HEK293T (cell line): ENCODE measurements around the gene LRIT2.

Source experiments
- CTCF ChIA-PET: fragments of 350-600 bp; formaldehyde crosslinking; extraction: SDS; loops from one replicate; lab custom pipeline; 2021; ENCODE audit warnings: antibody characterized with exemption, inconsistent platforms; lab: Yijun Ruan, JAX
- POLR2A ChIA-PET: fragments of 350-600 bp; formaldehyde crosslinking; extraction: SDS; loops from one replicate; lab custom pipeline; 2020; ENCODE audit warnings: antibody characterized with exemption, inconsistent platforms; lab: Yijun Ruan, JAX
- DNase-seq: peaks from one replicate; pipeline ENCODE4 v3.0.0; 2012; ENCODE audit warnings: mixed read lengths; ENCODE audit errors: extremely low spot score
- ARNT ChIP-seq: fragments of 450-650 bp; IDR thresholded peaks from 2 replicates; pipeline ENCODE4 v1.6.1; 2017; ENCODE audit warnings: mild to moderate bottlenecking
- BHLHE40 ChIP-seq: fragments of 450-650 bp; IDR thresholded peaks from 2 replicates; pipeline ENCODE4 v1.6.1; 2016; ENCODE audit warnings: mild to moderate bottlenecking, moderate library complexity, borderline replicate concordance
- CTBP1 ChIP-seq: fragments of 450-650 bp; IDR thresholded peaks from 2 replicates; pipeline ENCODE4 v1.6.1; 2016; ENCODE audit warnings: borderline replicate concordance
- ELF4 ChIP-seq: fragments of 450-650 bp; IDR thresholded peaks from 2 replicates; pipeline ENCODE4 v1.6.1; 2017; ENCODE audit warnings: antibody characterized with exemption
- FOXA1 ChIP-seq: fragments of 450-650 bp; IDR thresholded peaks from 2 replicates; pipeline ENCODE4 v1.6.1; 2016; ENCODE audit warnings: mild to moderate bottlenecking
- FOXK2 ChIP-seq: fragments of 450-650 bp; IDR thresholded peaks from 2 replicates; pipeline ENCODE4 v1.6.1; 2016; ENCODE audit warnings: mild to moderate bottlenecking
- FOXM1 ChIP-seq: fragments of 450-650 bp; IDR thresholded peaks from 2 replicates; pipeline ENCODE4 v1.6.1; 2017; ENCODE audit warnings: mild to moderate bottlenecking, borderline replicate concordance
- HDGF ChIP-seq: fragments of 450-650 bp; IDR thresholded peaks from 2 replicates; pipeline ENCODE4 v1.6.1; 2017; ENCODE audit warnings: antibody characterized with exemption, borderline replicate concordance
- L3MBTL2 ChIP-seq: fragments of 450-650 bp; conservative IDR thresholded peaks from 2 replicates; pipeline ENCODE4 v1.6.1; 2016; ENCODE audit warnings: mild to moderate bottlenecking
- LEF1 ChIP-seq: fragments of 450-650 bp; IDR thresholded peaks from 2 replicates; pipeline ENCODE4 v1.6.1; 2017; ENCODE audit warnings: mild to moderate bottlenecking, borderline replicate concordance
- NFRKB ChIP-seq: fragments of 450-650 bp; IDR thresholded peaks from 2 replicates; pipeline ENCODE4 v1.6.1; 2016; ENCODE audit warnings: mild to moderate bottlenecking, moderate library complexity
- SP1 ChIP-seq: fragments of 450-650 bp; IDR thresholded peaks from 2 replicates; pipeline ENCODE4 v1.6.1; 2017
- SUZ12 ChIP-seq: fragments of 450-650 bp; IDR thresholded peaks from 2 replicates; pipeline ENCODE4 v1.6.1; 2016; ENCODE audit warnings: mild to moderate bottlenecking
- TARDBP ChIP-seq: fragments of 450-650 bp; IDR thresholded peaks from 2 replicates; pipeline ENCODE4 v1.6.1; 2016
- ZNF384 ChIP-seq: fragments of 450-650 bp; IDR thresholded peaks from 2 replicates; pipeline ENCODE4 v1.6.1; 2016
- TF ChIP-seq, protein P1 (sequence below): fragments of 450-650 bp; IDR thresholded peaks from 2 replicates; pipeline ENCODE4 v1.6.1; 2016

The LRIT2 gene

DNA sequence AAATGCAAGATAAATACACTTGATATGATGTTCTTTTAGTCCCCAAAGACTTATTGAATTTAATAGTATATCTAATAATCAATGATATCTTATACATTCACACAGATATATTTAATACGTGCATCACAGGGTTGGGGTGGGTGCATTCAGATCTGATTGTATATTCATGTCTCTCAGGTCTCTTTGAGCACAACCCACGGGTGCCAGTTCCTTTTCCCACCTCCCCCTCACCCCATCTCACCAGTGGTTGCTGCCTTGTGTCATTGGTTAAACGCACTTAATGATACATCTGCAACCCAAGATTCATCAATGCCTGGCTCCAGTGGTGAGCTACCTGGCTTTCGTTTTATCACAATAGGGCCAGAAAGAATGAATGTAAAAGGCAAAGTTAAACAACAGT, 9.8 kb upstream of the LRIT2 start:
- CTCF ChIA-PET: no interaction called here

DNA sequence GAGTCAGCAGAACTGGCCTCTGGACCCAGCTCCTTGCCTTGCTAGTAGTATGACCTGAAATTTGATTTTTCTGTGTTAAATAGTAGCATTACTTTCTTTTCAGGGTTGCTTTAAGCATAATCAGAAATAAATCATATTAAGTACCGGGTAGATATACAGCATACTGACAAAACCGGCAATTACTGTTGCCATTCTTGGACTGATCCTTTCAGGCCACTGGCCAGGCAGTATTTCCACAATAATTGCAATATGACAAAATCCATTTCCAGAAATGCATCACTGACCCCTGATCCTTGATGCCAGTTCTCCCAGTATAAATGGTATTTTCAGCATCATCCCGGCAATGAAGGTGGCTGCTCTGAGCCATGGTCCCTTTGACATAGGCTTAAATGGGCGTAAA, 9.1 kb upstream of the LRIT2 start:
- TF ChIP-seq SUZ12 (no peak), ZNF384 (no peak), FOXM1 (no peak), ELF4 (no peak)
- POLR2A ChIA-PET: no interaction called here
- no peak for DNase-seq
- CTCF ChIA-PET: no interaction called here

More for the DNA sequence above, 9.8 kb upstream of the LRIT2 start:
- TF ChIP-seq FOXA1 (no peak), CTBP1 (no peak), NFRKB (no peak), BHLHE40 (no peak), TARDBP (no peak), FOXK2 (no peak), SUZ12 (no peak)
- no peak for DNase-seq
- POLR2A ChIA-PET: no interaction called here

DNA sequence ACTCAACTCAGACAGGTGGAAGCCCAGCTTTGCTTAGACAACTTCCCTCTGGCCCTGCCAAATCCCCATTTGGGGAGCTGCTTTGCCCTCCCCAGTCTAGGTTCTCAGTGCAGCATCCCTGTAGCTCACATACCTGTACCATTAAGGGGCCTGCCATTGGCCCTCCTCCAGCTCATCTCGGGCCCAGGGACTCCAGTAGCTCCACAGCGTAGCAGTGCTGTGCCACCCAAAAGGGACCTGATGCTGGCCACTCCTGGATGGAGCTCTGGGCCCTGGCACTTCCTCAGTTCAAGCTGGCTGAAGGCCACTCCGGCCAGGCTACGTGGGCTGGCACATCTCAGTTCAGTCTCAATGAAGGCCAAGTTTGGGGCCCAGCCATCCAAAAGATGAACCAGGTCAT, 8.6 kb upstream of the LRIT2 start:
- TF ChIP-seq, protein P1, sequence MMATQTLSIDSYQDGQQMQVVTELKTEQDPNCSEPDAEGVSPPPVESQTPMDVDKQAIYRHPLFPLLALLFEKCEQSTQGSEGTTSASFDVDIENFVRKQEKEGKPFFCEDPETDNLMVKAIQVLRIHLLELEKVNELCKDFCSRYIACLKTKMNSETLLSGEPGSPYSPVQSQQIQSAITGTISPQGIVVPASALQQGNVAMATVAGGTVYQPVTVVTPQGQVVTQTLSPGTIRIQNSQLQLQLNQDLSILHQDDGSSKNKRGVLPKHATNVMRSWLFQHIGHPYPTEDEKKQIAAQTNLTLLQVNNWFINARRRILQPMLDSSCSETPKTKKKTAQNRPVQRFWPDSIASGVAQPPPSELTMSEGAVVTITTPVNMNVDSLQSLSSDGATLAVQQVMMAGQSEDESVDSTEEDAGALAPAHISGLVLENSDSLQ: no peak
- TF ChIP-seq BHLHE40 (no peak), HDGF (no peak), CTBP1 (no peak), FOXM1 (no peak), ELF4 (no peak), SUZ12 (no peak), FOXA1 (no peak), FOXK2 (no peak)
- CTCF ChIA-PET: no interaction called here
- POLR2A ChIA-PET: no interaction called here
- DNase-seq: no peak

DNA sequence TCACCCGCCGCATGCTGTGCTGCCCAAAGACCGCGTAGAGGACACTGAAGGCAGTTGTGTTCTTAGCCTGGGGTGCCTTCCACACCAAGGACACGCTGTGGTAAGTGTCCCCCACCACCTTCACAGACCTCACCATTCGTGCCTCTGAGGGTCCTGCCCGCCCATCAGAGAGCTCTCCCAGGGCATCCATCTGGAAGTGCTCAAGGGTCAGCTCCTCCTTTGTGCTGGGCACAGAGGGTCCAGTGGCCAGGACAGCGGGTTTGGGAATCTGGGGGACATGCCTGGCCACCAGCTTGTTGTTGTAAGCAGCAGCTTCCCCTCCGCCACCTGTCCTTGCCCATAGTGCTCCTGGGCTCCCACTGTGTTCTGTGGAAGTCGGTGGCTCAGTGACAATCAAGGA, 7.0 kb upstream of the LRIT2 start:
- CTCF ChIA-PET: no interaction called here
- POLR2A ChIA-PET: no interaction called here
- TF ChIP-seq NFRKB: no peak
- TF ChIP-seq SP1: no peak
- no peak for TF ChIP-seq CTBP1
- TF ChIP-seq BHLHE40: no peak
- TF ChIP-seq ELF4: no peak
- no peak for TF ChIP-seq FOXM1
- no peak for TF ChIP-seq L3MBTL2
- TF ChIP-seq FOXA1: no peak
- TF ChIP-seq FOXK2: no peak
- no peak for TF ChIP-seq ZNF384
- no peak for TF ChIP-seq TARDBP
- no peak for TF ChIP-seq LEF1
- no peak for TF ChIP-seq ARNT
- TF ChIP-seq SUZ12: no peak
- no peak for TF ChIP-seq HDGF
- DNase-seq: no peak

DNA sequence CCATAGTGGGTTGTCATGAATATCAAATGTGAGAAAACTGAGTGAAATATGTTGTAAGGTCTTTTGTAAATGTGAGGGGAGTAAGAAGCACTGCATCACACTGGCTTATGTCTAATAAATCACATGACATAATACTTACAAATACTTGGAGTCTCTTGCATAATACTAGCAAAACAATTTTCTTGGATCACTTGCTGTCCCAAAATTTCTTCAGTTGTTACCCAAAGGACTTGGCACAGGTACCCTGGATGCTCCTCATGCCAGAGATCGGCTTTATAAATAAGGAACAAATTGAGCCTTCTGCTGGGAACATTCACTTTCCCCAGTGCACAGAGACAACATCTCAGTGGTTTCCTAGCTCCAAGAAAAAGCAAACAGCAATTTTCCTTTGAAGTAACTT, 5.0 kb upstream of the LRIT2 start:
- no peak for TF ChIP-seq TARDBP
- TF ChIP-seq FOXK2: no peak
- TF ChIP-seq FOXM1: no peak
- no peak for TF ChIP-seq FOXA1
- no peak for TF ChIP-seq HDGF
- no peak for TF ChIP-seq SP1
- TF ChIP-seq NFRKB: no peak
- no peak for TF ChIP-seq ELF4
- no peak for TF ChIP-seq L3MBTL2
- no peak for TF ChIP-seq CTBP1
- no peak for TF ChIP-seq ZNF384
- TF ChIP-seq ARNT: no peak
- no peak for TF ChIP-seq SUZ12
- TF ChIP-seq BHLHE40: no peak
- TF ChIP-seq, protein P1: no peak
- TF ChIP-seq LEF1: no peak
- no peak for DNase-seq
- ChIA-PET CTCF (no interaction called here), POLR2A (no interaction called here)

DNA sequence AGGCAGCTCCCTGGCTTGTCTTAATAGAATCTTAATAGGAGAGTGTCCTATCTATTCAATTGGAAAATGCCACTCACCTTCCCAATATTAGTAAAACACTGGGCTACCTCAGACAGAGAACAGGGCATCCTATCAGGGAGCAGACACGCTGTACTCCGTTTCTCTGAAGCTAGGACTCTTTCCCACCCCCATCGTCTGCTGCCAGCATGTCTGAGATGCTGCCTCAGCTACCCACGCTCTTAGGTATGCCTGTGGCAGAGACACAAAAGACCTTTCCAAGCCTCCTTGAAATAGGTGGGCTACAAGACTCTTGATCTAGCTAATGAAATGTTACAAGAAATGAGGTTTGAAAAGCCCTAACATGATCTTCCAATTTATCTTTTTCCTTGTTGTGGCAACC, 2.5 kb upstream of the LRIT2 start:
- POLR2A ChIA-PET: no interaction called here
- no peak for DNase-seq
- CTCF ChIA-PET: no interaction called here
- TF ChIP-seq ZNF384: no peak
- TF ChIP-seq SP1: no peak
- TF ChIP-seq LEF1: no peak
- TF ChIP-seq TARDBP: no peak
- TF ChIP-seq FOXK2: no peak
- TF ChIP-seq CTBP1: no peak
- no peak for TF ChIP-seq ELF4
- no peak for TF ChIP-seq BHLHE40
- no peak for TF ChIP-seq NFRKB
- no peak for TF ChIP-seq HDGF
- TF ChIP-seq SUZ12: no peak
- no peak for TF ChIP-seq L3MBTL2
- no peak for TF ChIP-seq FOXM1
- TF ChIP-seq, protein P1: no peak
- TF ChIP-seq FOXA1: no peak
- TF ChIP-seq ARNT: no peak

DNA sequence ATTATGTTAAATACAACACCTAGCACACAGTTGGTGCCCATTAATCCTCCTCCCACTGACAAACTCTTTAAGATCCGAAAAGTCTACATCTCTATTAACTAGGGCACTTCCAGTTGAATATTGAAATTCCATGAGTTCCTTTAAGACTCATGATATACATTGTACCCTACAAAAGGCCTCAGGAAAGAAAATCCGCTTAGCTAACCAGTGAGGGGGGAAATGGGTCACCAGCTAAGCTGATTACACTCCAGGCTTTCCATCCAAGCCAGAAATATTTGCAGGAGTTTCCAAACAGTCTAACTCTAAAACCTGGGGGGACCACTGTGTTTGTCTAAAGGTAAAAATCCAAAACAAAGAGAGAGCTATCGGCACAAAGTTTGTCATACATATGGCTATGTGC, 1.3 kb upstream of the LRIT2 start:
- ChIA-PET POLR2A (no interaction called here), CTCF (no interaction called here)
- no peak for DNase-seq
- TF ChIP-seq TARDBP: no peak
- no peak for TF ChIP-seq FOXK2
- no peak for TF ChIP-seq NFRKB
- no peak for TF ChIP-seq SP1
- no peak for TF ChIP-seq LEF1
- no peak for TF ChIP-seq FOXM1
- no peak for TF ChIP-seq L3MBTL2
- no peak for TF ChIP-seq BHLHE40
- TF ChIP-seq ZNF384: no peak
- TF ChIP-seq HDGF: no peak
- TF ChIP-seq, protein P1: no peak
- no peak for TF ChIP-seq SUZ12
- TF ChIP-seq ELF4: no peak
